Measurements from ENCODE around the gene NAGLU.

The NAGLU gene

DNA sequence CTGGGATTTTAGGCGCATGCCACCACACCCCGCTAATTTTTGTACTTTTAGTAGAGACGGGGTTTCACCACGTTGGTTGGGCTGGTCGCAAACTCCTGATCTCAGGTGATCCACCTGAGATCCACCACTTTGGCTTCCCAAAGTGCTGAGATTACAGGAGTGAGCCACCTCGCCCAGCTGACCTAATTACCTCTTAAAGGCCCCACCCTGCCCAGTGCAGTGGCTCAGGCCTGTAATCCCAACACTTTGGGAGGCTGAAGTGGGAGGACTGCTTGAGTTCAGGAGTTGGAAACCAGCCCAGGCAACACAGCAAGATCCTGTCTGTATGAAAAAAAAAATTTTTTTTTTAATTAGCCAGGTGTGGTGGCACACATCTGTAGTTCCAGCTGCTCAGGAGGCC, 23.0 kb downstream of the NAGLU start:
- TF ChIP-seq POLR2A (IDR thresholded peaks at IDR 0.05; ENCODE audit: low read depth, low read length), result no peak
- no peak for FAIRE-seq
- DNase-seq (ENCODE audit: insufficient read length, low spot score), result no peak

DNA sequence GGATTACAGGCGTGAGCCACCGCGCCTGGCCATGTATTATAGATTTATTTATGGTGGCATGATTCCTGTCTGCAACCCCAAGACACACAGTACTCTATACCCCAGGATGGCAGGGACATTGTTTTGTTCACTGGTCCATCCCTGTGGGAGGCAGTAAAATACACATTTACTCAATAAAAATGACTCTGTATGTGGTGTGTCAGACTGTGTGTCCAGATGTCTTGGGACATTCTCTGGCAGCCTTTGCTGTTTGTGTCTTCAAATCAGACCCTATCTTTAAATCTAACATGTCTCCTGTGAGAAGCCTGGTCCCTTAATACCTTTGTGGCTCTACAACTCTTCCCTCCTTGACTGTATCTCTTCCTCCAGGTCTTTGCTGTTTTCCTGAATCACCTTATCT, 24.2 kb downstream of the NAGLU start:
- TF ChIP-seq POLR2A (IDR thresholded peaks at IDR 0.05; ENCODE audit: low read depth, low read length), result no peak
- FAIRE-seq, result no peak
- DNase-seq (ENCODE audit: insufficient read length, low spot score), result no peak

DNA sequence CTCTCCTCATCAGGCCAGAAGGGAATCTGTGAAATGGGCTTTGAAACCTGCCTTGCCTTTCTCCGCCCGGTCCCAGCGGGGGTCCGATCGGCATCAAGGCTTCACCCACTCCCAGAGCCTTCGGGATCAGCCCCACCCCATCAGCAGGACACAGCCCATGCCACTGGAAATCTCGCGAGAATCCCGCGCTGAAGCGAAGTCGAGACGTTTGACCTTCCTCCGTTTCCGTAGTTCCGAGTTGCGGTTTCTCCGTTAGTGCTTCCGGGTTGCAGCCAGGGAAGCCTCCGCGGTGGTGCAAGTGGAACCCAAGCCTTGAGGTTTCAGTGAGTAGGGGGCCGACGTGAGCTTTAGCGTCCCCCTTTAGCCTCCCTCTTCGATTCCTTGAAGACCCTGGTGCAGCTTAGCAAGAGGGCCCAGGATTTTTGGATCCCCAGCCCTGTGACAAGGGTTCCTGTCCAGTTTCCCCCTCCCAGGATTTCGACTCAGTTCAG, 25.9 kb downstream of the NAGLU start, which contains the start of gene COASY:
Gene COASY, plus strand, starts transcription at position 252 of the 491 bp plus-strand sequence. CDS start 475 bp downstream, outside the sequence.
- no peak for FAIRE-seq
- DNase-seq (ENCODE audit: insufficient read length, low spot score), result peak; percentile 97
- TF ChIP-seq POLR2A (IDR thresholded peaks at IDR 0.05; ENCODE audit: low read depth, low read length), result peak; percentile 67

DNA sequence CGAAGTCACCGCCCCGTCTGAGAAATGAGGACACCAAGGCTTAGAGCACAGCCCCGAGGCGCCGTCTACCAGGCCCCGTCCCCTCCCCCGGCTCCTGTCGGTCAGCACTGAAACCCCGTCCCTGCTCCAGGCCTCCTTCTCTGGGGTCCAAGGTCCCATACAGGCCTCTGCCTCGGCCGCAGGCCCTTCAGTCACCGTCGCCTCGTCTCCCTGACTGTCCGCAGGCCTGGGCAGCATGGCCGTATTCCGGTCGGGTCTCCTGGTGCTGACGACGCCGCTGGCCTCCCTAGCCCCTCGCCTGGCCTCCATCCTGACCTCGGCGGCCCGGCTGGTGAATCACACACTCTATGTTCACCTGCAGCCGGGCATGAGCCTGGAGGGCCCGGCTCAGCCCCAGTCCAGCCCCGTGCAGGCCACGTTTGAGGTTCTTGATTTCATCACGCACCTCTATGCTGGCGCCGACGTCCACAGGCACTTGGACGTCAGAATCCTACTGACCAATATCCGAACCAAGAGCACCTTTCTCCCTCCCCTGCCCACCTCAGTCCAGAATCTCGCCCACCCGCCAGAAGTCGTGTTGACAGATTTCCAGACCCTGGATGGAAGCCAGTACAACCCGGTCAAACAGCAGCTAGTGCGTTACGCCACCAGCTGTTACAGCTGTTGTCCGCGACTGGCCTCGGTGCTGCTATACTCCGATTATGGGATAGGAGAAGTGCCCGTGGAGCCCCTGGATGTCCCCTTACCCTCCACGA, 26.5 kb downstream of the NAGLU start:
- no peak for TF ChIP-seq POLR2A (IDR thresholded peaks at IDR 0.05; ENCODE audit: low read depth, low read length)
- DNase-seq (ENCODE audit: insufficient read length, low spot score) (no peak), FAIRE-seq (no peak)

DNA sequence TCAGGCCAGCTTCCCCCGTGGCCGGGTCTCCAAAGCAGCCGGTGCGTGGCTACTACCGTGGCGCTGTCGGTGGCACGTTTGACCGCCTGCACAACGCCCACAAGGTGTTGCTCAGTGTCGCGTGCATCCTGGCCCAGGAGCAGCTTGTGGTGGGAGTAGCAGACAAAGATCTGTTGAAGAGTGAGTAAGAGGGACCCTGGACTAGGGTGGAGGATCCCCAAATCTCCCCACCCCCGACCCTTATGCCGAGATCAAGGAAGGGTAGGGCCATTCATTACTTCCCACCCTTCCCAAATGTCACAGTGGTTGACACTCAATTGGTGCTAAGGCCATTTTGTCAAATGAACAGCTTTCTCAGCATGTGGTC, 27.1 kb downstream of the NAGLU start:
- FAIRE-seq (no peak), DNase-seq (ENCODE audit: insufficient read length, low spot score) (no peak)

DNA sequence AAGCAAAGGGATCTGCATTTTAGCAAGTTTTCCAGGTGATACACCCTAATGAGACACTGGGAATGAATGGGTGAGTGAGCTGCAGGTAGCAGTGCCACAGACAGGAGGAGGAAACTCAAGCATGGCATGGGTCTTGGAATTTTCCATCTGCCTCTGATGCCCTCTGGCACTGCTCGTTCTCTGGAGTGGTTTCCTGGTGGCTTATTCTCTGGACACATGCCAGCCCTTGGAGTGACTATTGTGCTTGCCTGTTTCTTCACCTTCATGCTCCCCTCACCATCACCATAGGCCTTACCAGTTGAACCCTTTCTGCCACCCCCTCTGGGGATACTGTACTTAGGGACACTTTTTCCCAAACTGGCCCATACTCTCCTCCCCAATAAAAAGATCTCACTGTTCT, 27.5 kb downstream of the NAGLU start:
- no peak for TF ChIP-seq POLR2A (IDR thresholded peaks at IDR 0.05; ENCODE audit: low read depth, low read length)
- FAIRE-seq (no peak), DNase-seq (ENCODE audit: insufficient read length, low spot score) (no peak)

More for the DNA sequence above, 27.1 kb downstream of the NAGLU start:
- no peak for TF ChIP-seq POLR2A (IDR thresholded peaks at IDR 0.05; ENCODE audit: low read depth, low read length)

DNA sequence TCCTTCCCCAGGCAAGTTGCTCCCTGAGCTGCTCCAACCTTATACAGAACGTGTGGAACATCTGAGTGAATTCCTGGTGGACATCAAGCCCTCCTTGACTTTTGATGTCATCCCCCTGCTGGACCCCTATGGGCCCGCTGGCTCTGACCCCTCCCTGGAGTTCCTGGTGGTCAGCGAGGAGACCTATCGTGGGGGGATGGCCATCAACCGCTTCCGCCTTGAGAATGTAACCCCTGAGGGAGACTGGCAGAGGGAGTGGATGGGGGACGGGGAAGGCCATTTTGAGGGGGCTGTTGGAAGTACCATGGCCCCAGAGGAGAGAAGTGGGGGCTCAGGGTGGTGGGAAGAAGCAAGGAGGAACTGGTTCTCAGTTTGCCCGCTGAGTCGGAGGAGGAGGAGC, 27.9 kb downstream of the NAGLU start:
- no peak for DNase-seq (ENCODE audit: insufficient read length, low spot score)
- FAIRE-seq, result no peak
- no peak for TF ChIP-seq POLR2A (IDR thresholded peaks at IDR 0.05; ENCODE audit: low read depth, low read length)

DNA sequence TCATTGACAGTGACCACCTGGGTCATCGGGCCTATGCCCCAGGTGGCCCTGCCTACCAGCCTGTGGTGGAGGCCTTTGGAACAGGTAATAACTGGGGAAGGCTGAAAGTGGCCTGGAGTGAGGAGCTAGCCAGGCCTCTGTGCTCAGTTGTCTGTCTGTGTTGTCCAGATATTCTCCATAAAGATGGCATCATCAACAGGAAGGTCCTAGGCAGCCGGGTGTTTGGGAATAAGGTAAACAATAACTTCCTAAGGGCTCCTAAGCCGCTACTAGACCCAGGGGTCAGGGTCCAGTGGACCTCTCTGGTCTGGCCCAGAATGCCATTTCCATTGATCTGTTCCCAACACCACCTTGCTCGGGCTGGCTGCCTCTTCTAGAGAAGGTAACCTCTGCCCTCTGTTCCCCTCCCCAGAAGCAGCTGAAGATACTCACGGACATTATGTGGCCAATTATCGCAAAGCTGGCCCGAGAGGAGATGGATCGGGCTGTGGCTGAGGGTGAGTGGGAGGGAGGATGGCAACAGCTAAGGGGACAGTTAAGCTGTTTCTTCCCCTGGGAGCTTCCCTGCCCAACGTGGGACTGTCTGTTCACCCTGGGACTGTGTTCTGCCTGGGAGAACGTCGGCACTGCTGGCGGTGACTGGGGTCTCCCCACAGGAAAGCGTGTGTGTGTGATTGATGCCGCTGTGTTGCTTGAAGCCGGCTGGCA, 28.9 kb downstream of the NAGLU start:
- TF ChIP-seq POLR2A (IDR thresholded peaks at IDR 0.05; ENCODE audit: low read depth, low read length), result no peak
- FAIRE-seq, result no peak
- DNase-seq (ENCODE audit: insufficient read length, low spot score), result no peak

DNA sequence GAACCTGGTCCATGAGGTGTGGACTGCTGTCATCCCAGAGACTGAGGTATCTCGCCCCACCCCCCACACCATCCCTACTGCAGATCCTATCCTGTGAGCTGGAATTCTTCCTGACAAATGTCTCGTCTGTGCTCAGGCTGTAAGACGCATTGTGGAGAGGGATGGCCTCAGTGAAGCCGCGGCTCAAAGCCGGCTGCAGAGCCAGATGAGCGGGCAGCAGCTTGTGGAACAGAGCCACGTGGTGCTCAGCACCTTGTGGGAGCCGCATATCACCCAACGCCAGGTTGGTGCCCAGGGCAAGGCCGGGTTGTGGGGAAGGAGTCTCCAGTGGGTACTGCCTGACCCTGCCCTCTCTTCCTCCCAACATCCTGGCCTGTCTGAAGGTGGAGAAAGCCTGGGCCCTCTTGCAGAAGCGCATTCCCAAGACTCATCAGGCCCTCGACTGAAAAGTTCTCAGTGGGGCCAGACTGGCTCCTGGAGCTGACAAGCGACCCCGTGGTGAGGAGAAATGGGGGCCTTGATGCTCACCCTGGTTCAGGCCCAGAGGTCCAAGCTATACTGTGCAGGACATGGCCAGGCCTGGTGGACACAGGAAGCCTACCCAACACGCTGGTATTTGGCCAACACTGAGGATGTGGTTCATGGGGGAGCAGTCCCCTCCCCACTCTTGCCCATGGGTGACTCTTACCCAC, 29.6 kb downstream of the NAGLU start:
- no peak for FAIRE-seq
- DNase-seq (ENCODE audit: insufficient read length, low spot score), result no peak
- TF ChIP-seq POLR2A (IDR thresholded peaks at IDR 0.05; ENCODE audit: low read depth, low read length), result no peak

DNA sequence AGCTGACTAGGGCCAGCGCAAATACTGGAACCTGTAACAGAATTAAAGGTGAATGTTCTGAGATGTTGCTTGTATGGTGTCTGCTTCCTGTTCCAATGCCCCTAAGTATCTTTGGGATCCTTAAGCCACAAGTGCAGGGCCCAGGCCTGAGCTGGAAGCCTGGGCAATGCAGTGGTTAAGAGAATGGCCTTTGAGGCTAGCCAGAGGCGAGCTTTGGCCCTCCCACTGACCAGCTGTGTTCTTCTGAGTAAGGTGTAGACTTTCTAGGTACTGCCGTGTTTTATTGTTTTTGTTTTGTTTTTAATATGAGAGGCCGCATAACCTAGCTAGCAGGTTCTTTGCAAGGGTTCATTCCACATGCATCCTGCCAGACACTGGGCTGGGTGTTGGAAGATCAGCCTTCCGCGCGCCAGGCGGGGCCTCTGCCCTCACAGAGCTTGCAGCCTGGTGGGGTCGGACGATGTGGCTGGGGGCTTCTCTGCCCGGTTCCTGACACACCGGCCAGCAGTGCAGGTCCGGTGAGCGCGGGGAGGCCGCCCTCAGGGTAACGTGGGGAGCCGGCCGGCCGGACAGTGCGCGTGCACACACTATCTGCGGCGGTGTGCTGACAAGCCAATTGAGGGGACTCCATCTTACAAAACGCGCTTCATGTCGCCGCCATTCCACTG, 30.3 kb downstream of the NAGLU start:
- FAIRE-seq, result no peak
- no peak for DNase-seq (ENCODE audit: insufficient read length, low spot score)
- no peak for TF ChIP-seq POLR2A (IDR thresholded peaks at IDR 0.05; ENCODE audit: low read depth, low read length)

DNA sequence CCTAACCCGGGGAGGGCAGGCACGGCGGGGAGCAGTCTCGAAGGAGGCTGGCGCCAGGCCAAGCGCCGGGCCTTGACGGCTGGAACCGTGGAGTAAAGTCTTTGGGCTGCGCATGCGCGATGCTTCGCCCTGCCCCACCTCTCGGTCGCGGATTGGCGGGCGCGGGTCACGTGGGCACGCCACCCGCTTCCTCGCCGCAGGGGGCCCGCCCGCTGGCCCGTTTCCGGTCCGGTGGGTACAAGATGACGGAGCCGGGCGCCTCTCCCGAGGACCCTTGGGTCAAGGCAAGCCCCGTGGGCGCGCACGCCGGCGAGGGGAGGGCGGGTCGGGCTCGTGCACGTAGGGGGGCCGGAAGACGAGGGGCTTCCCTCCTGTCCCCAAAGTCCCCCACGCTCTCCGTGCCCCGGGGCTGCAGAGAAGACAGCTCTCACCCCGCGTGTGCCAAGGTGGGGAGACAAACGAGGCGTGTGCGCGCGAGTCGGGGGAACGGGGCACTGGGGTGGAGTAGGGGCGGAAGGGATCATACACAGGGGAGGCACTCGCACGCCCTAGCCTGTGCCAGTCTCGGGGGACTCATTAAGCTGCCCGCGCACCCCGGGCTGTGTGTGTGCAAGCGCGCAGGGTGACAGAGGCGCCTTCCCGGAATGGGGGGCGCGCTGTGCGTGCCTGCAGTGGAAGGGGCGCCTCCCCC, 31.0 kb downstream of the NAGLU start, which contains the start of gene MLX:
Gene MLX, plus strand, starts transcription at position 218 of the 691 bp plus-strand sequence. Its CDS starts 25 bp downstream, at position 243.
- no peak for FAIRE-seq
- DNase-seq (ENCODE audit: insufficient read length, low spot score), result peak; percentile 98
- TF ChIP-seq POLR2A (IDR thresholded peaks at IDR 0.05; ENCODE audit: low read depth, low read length), result peak; percentile 54

DNA sequence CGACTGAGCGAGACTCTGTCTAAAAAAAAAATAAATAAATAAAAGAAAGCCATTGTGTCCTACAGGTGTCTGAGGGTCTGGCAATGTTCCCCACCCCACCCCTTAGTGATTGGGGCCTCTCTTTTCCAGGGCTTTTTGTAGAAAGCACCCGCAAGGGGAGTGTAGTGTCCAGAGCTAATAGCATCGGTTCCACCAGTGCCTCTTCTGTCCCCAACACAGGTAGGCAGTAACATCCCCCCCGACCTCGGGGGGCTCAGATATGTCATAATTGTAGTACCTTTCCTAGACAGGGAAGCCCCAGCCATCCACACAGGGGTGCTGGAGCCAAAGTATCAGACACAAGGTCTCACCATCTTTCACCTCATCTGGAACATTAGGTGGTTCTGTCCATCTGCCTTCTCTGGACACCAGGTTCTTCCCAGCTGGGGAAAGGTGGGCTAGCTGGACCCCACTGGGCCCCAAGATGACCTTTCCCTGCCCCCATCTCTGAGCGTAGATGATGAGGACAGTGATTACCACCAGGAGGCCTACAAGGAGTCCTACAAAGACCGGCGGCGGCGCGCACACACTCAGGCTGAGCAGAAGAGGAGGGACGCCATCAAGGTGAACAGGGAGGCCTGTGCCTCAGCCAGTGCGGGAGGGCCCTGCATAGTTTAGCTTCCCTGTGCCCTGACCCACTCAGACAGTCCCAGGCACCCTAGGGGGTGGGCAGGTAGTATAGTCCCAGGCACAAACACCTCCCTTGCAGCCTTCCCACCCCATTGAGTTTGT, 32.5 kb downstream of the NAGLU start:
- DNase-seq (ENCODE audit: insufficient read length, low spot score) (no peak), FAIRE-seq (no peak)
- no peak for TF ChIP-seq POLR2A (IDR thresholded peaks at IDR 0.05; ENCODE audit: low read depth, low read length)

Measured in H54 (cell line).